Tibial artery (tissue), 4 donors: ENCODE measurements around the gene ATP6V1B1.
A peak's percentile ranks its signal among the peaks of the same experiment; 100 is the strongest.

Experiments
- DNase-seq, 2 donors: peaks; one replicate each; pipeline ENCODE4 v3.0.0-alpha.2; 2019
- H3K27ac ChIP-seq, 2 donors: fragments of 200-600 bp; sonication (generic) in 1 of 2; 1 replicate in 1 of 2; 2 replicates in 1 of 2; pipeline ENCODE4 v1.5.1; 2018 to 2019; ENCODE audit warnings: mild to moderate bottlenecking in 1 of 2
- H3K27me3 ChIP-seq, 2 donors: fragments of 200-600 bp; sonication (generic) in 1 of 2; one replicate each; pipeline versions ENCODE4 v1.5.1 to v1.6.0; 2016 to 2019
- H3K36me3 ChIP-seq, 3 donors: fragments of 200-600 bp; sonication (generic) in 2 of 3; one replicate each; pipeline ENCODE4 v1.5.1; 2016 to 2019; ENCODE audit warnings: mild to moderate bottlenecking in 2 of 3
- H3K4me1 ChIP-seq, 4 donors: fragments of 200-600 bp; sonication (generic) in 2 of 4; 1 replicate in 3 of 4; 2 replicates in 1 of 4; pipeline ENCODE4 v1.5.1; 2016 to 2019
- H3K4me3 ChIP-seq, 2 donors: fragments of 200-600 bp; sonication (generic) in 1 of 2; 1 replicate in 1 of 2; 2 replicates in 1 of 2; pipeline ENCODE4 v1.5.1; 2018 to 2019; ENCODE audit warnings: mild to moderate bottlenecking in 2 of 2
- H3K9me3 ChIP-seq, 3 donors: fragments of 200-600 bp; sonication (generic) in 1 of 3; one replicate each; pipeline ENCODE4 v1.5.1; 2016 to 2019
- intact Hi-C: fragments of 100-400 bp; cut with DNase I; formaldehyde crosslinking; loops from one replicate; pipeline ENCODE4 v1.15.0; 2023; ENCODE audit warnings: low total_unique reads
- TF ChIP-seq, protein P1 (sequence below), 2 experiments: fragments of 200-600 bp in 1 of 2; fragments of 450-650 bp in 1 of 2; IDR thresholded peaks; one replicate each; pipeline ENCODE4 v1.5.1; 2017 to 2019; ENCODE audit warnings: antibody characterized with exemption in 2 of 2, mild to moderate bottlenecking in 1 of 2, moderate library complexity in 1 of 2

ATP6V1B1 gene

DNA sequence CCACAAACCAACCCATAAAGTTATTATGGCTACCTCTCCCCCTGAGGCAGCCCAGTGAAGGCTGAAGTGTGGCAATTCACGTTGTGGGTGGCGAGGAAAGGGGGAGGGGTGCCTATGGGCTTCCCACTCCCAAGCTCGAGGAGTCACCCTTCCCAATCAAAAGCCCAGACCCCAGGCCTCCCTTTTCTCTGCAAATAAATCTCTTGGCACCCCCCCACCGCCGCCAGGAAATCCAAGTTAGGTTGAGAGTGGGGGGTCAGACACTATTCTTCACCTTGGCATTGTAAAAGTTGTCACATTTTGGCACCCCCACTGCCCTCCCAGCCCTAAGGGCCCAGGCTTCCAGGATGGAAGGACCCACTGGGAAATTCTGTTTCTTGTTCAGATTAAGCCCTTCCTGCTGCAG, 49.6 kb downstream of the ATP6V1B1 start:
- no peak overlapping the region for H3K27ac ChIP-seq
- intact Hi-C loops = no loop called here
- H3K36me3 ChIP-seq = peaks cover 16 to 81% (median 26%) of the 10 kb centered on the region in 3 donors
- peaks cover 0 to 24% (median 12%) of the 10 kb centered on the region in 4 donors for H3K4me1 ChIP-seq
- peak in 1 of 2 donors; percentile 62 for DNase-seq
- no peak overlapping the region for H3K4me3 ChIP-seq
- TF ChIP-seq, protein P1, sequence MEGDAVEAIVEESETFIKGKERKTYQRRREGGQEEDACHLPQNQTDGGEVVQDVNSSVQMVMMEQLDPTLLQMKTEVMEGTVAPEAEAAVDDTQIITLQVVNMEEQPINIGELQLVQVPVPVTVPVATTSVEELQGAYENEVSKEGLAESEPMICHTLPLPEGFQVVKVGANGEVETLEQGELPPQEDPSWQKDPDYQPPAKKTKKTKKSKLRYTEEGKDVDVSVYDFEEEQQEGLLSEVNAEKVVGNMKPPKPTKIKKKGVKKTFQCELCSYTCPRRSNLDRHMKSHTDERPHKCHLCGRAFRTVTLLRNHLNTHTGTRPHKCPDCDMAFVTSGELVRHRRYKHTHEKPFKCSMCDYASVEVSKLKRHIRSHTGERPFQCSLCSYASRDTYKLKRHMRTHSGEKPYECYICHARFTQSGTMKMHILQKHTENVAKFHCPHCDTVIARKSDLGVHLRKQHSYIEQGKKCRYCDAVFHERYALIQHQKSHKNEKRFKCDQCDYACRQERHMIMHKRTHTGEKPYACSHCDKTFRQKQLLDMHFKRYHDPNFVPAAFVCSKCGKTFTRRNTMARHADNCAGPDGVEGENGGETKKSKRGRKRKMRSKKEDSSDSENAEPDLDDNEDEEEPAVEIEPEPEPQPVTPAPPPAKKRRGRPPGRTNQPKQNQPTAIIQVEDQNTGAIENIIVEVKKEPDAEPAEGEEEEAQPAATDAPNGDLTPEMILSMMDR (IDR thresholded peaks at IDR 0.05) = no peak
- H3K9me3 ChIP-seq = no peaks in the 10 kb centered on the region
- no peaks in the 10 kb centered on the region for H3K27me3 ChIP-seq

DNA sequence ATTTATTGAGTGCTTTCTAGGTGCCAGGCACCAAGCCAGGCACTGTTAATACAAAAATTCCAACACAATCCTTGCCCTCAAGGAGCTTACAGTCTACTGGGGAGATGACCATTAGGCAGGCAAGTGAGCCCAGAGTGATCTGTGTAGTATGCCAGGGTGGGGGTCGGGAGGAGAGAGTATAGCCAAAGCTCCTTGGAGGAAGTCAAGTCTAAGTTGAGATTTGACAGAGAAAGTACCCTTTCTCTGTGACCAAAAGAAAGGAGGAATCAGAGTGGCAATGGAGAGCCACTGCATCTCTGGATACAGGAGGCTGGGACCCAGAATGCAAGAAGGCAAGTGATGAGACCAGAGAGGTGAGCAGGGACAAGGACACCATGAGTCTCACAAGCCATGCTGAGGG, 50.3 kb downstream of the ATP6V1B1 start:
- peaks cover 0 to 25% (median 12%) of the 10 kb centered on the region in 4 donors for H3K4me1 ChIP-seq
- intact Hi-C loops = no loop called here
- peak in 1 of 2 donors; percentile 32 for DNase-seq
- peaks cover 16 to 88% (median 33%) of the 10 kb centered on the region in 3 donors for H3K36me3 ChIP-seq
- TF ChIP-seq, protein P1 (IDR thresholded peaks at IDR 0.05) = no peak
- H3K4me3 ChIP-seq = no peak overlapping the region
- no peaks in the 10 kb centered on the region for H3K27me3 ChIP-seq
- no peaks in the 10 kb centered on the region for H3K9me3 ChIP-seq
- no peak overlapping the region for H3K27ac ChIP-seq

DNA sequence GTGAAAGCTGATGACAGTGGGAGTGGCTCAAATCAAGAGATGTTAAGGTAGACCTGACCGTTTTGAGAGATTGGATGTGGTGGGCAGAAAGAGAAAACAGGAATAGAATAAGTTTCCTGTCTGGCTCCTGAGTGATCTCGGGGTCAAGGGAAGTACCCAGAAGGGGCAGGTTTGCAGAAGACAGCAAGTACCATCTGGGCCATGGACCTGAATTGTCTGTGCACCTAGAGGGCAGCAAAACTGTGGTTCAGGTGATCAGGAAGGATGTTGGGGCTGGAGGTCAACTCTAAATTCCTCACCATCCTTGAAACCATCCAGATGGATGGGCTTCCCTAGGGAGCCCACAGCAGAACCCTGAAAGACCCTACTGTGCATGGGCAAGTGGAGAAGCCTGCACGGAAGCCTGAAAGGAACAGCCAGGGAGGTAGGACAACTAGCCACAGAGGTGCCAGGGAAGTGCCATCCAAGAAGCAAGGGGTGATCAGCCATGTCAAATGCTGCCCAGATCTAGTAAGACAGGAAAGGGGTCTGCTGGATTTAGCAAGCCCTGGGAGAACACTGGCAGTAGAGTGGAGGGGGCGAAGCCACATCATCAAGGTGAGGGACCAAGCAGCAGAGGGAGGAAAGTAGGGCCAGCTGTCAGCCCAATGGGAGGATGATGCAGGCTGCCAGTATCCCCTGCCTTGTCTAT, 50.9 kb downstream of the ATP6V1B1 start:
- Histone ChIP-seq H3K27ac (no peak overlapping the region), H3K4me3 (no peak overlapping the region), H3K4me1 (peaks cover 0 to 31% (median 12%) of the 10 kb centered on the region in 4 donors), H3K36me3 (peaks cover 16 to 90% (median 40%) of the 10 kb centered on the region in 3 donors), H3K9me3 (no peaks in the 10 kb centered on the region), H3K27me3 (no peaks in the 10 kb centered on the region)
- TF ChIP-seq, protein P1 (IDR thresholded peaks at IDR 0.05) = no peak
- peak in 1 of 2 donors; percentile 28 for DNase-seq
- intact Hi-C loops = no loop called here

DNA sequence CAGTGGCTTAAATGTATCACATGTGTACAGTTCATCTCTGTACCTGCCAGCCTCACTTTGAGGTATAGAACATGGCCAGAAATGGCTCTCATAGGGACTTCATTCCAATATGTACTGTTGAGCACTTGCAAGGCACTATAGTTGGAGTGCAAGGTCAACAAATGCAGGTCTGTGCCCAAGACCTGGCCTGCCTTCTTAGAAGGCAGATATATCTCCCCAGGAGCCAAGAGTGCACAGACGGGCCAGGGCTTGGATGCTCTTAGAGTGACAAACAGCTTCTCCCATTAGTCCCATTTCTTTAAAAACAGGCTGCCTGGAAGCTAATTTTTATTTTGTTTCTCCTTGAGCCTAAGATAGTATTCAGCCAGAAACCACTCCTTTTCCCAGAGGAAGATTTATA, 51.7 kb downstream of the ATP6V1B1 start:
- Histone ChIP-seq H3K4me3 (no peak overlapping the region), H3K36me3 (peaks cover 16 to 88% (median 42%) of the 10 kb centered on the region in 3 donors), H3K9me3 (no peaks in the 10 kb centered on the region), H3K4me1 (peaks cover 0 to 38% (median 15%) of the 10 kb centered on the region in 4 donors), H3K27me3 (no peaks in the 10 kb centered on the region), H3K27ac (peak overlapping the region; percentile 32 to 46)
- DNase-seq = peak in 1 of 2 donors; percentile 38
- TF ChIP-seq, protein P1 (IDR thresholded peaks at IDR 0.05) = no peak
- intact Hi-C loops = no loop called here

DNA sequence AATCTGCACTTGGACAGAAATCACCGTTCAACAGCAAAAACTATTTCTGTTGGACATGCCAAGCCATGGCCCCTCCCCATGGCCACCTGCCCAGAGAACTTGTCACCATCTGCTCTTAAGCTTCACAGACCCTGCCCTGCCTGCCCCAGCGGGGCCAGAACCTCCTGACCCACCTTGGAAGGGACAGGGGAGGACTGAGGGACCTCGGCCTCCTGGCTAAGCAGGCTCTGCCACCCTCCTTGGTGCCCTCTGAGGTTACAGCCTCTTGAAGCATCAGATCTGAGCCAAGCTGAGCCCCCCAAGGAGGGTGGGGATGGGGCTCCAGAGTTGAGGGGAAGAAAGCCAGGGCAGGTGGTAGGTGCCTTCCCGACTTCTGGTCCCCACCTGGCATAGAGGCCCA, 52.5 kb downstream of the ATP6V1B1 start:
- DNase-seq = peak in 1 of 2 donors; percentile 59
- H3K4me3 ChIP-seq = no peak overlapping the region
- H3K27ac ChIP-seq = peak overlapping the region; percentile 32 to 46
- H3K36me3 ChIP-seq = peaks cover 16 to 82% (median 42%) of the 10 kb centered on the region in 3 donors
- H3K27me3 ChIP-seq = no peaks in the 10 kb centered on the region
- TF ChIP-seq, protein P1 (IDR thresholded peaks at IDR 0.05) = no peak
- no peaks in the 10 kb centered on the region for H3K9me3 ChIP-seq
- H3K4me1 ChIP-seq = peaks cover 0 to 46% (median 22%) of the 10 kb centered on the region in 4 donors
- intact Hi-C loops = no loop called here
